HepG2 (cell line): ENCODE measurements around the gene SLC11A1. TPM values are rescaled to one million over a fixed set of nuclear protein-coding genes. Genes with fewer than 3 reads are reported as not detected.

Experiments used
- ARHGAP35 ChIP-seq: sonication (generic); formaldehyde crosslinking; IDR thresholded peaks from 2 replicates; pipeline ENCODE4 v1.9.0; 2022; ENCODE audit warnings: mild to moderate bottlenecking, inconsistent platforms, moderate library complexity, missing genetic modification reagents, borderline replicate concordance
- ELK4 ChIP-seq: sonication (generic); formaldehyde crosslinking; IDR thresholded peaks from 2 replicates; pipeline ENCODE4 v1.9.0; 2021; ENCODE audit warnings: missing genetic modification reagents, borderline replicate concordance
- FOXK1 ChIP-seq: sonication (generic); formaldehyde crosslinking; IDR thresholded peaks from 2 replicates; pipeline ENCODE4 v1.4.0; 2020; ENCODE audit warnings: low read depth, missing genetic modification reagents, borderline replicate concordance
- FOXP4 ChIP-seq: sonication (generic); formaldehyde crosslinking; IDR thresholded peaks from 2 replicates; pipeline ENCODE4 v1.4.0; 2020; ENCODE audit warnings: missing genetic modification reagents
- NAIF1 ChIP-seq: sonication (generic); formaldehyde crosslinking; IDR thresholded peaks from 2 replicates; pipeline ENCODE4 v1.5.0; 2020; ENCODE audit warnings: mild to moderate bottlenecking, missing genetic modification reagents, borderline replicate concordance
- PAXIP1 ChIP-seq: sonication (generic); formaldehyde crosslinking; conservative IDR thresholded peaks from 2 replicates; pipeline ENCODE4 v1.4.0; 2020; ENCODE audit warnings: mild to moderate bottlenecking, missing genetic modification reagents, moderate library complexity
- TMF1 ChIP-seq: sonication (generic); formaldehyde crosslinking; IDR thresholded peaks from 2 replicates; pipeline ENCODE4 v1.8.1; 2022; ENCODE audit warnings: low read depth, missing genetic modification reagents
- ZFX ChIP-seq: sonication (generic); formaldehyde crosslinking; IDR thresholded peaks from 2 replicates; pipeline ENCODE4 v1.4.0; 2020; ENCODE audit warnings: mild to moderate bottlenecking, low read depth, missing genetic modification reagents, moderate library complexity
- ZNF225 ChIP-seq: sonication (generic); formaldehyde crosslinking; IDR thresholded peaks from 2 replicates; pipeline ENCODE4 v1.4.0; 2020; ENCODE audit warnings: mild to moderate bottlenecking, missing genetic modification reagents
- ZNF317 ChIP-seq: sonication (generic); formaldehyde crosslinking; IDR thresholded peaks from 2 replicates; pipeline ENCODE4 v1.5.0; 2020; ENCODE audit warnings: mild to moderate bottlenecking, missing genetic modification reagents
- ZNF382 ChIP-seq: sonication (generic); formaldehyde crosslinking; IDR thresholded peaks from 2 replicates; pipeline ENCODE4 v1.5.0; 2020; ENCODE audit warnings: missing genetic modification reagents, mild to moderate bottlenecking, borderline replicate concordance
- ZNF740 ChIP-seq: sonication (generic); formaldehyde crosslinking; IDR thresholded peaks from 2 replicates; pipeline ENCODE4 v1.4.0; 2020; ENCODE audit warnings: missing genetic modification reagents
- polyA plus RNA-seq, 8 experiments: library from polyadenylated mRNA; depleted of rRNA in 3 of 8; stranded (reverse) in 7 of 8; unstranded in 1 of 8; fragments of >200 nt; fragmentation: Illumina TruSeq in 4 of 8; extraction: Trizol in 4 of 8; gene quantifications; 2 replicates each; pipeline versions ENCODE4 v1.2.1 to v1.2.3, GENCODE V29; 2011 to 2016; ENCODE audit warnings: low read depth in 4 of 8, missing spikeins in 1 of 8, mixed read lengths in 1 of 8; ENCODE audit not compliant: insufficient read depth in 1 of 8
- total RNA-seq, 5 experiments: library from RNA; depleted of rRNA; stranded (reverse); fragments of >200 nt; fragmentation: Illumina TruSeq; extraction: Trizol; gene quantifications; 2 replicates each; pipeline ENCODE4 v1.2.3, GENCODE V29; 2016; ENCODE audit warnings: low read depth in 1 of 5

Gene SLC11A1
- total and polyA plus RNA-seq, 2 of the 13 experiments (the other 11 are each of a cell fraction or from before 2014, with no cell fraction given) = 0.33 to 2.3 TPM

GRCh38 chr2:218354850-218355443, 27.1 kb upstream of the SLC11A1 start (continued):
- TF ChIP-seq FOXP4 (CRISPR knock-in tag) (peak; percentile 56; the same call in 1 of the 2 replicates), FOXK1 (CRISPR knock-in tag) (no peak), TMF1 (CRISPR knock-in tag) (no peak), ZNF225 (CRISPR knock-in tag) (no peak), ZFX (CRISPR knock-in tag) (peak; percentile 69), ZNF740 (CRISPR knock-in tag) (no peak), ARHGAP35 (CRISPR knock-in tag) (no peak), PAXIP1 (CRISPR knock-in tag) (peak; percentile 81), ZNF317 (CRISPR knock-in tag) (peak; percentile 76; the same call in 1 of the 2 replicates), ELK4 (no peak), NAIF1 (no peak), ZNF382 (CRISPR knock-in tag) (no peak)
- TF ChIP-seq, all 625 proteins: peak for 111
